Activated T-helper 1 cell treated with anti-CD3 and anti-CD28 coated beads, Interleukin-12 subunit alpha, Interleukin-12 subunit beta, Interleukin-2, Interleukin-4 antibody, amounts not matched to agents 30 ng/mL and 10 ng/mL and 1 ng/mL, durations not matched to agents 14 hours and 24 hours and 36 hours (primary cell): ENCODE measurements around the gene IDE. TPM values are rescaled to one million over a fixed set of nuclear protein-coding genes. Genes with fewer than 3 reads are reported as not detected.
"Not testable (repeated sequence)": the region's sequence is repeated elsewhere in the genome, so short reads cannot be mapped to it uniquely, and the experiment has no call there.

ENCODE experiments used
- DNase-seq: peaks from one replicate; pipeline ENCODE4 v3.0.0; 2021; ENCODE audit warnings: low spot score
- H3K27ac Mint-ChIP-seq: one replicate; pipeline ENCODE4 v1.8.0; 2021; ENCODE audit warnings: mild to moderate bottlenecking, mixed read lengths
- H3K27me3 Mint-ChIP-seq: one replicate; pipeline ENCODE4 v1.8.0; 2022; ENCODE audit warnings: mild to moderate bottlenecking, moderate library complexity, mixed read lengths; ENCODE audit not compliant: insufficient read depth
- H3K36me3 Mint-ChIP-seq: one replicate; pipeline ENCODE4 v1.8.0; 2021; ENCODE audit warnings: low read depth, mixed read lengths
- H3K4me1 Mint-ChIP-seq: one replicate; pipeline ENCODE4 v1.8.0; 2021; ENCODE audit warnings: low read depth, mixed read lengths
- H3K4me3 Mint-ChIP-seq: one replicate; pipeline ENCODE4 v1.8.0; 2021; ENCODE audit warnings: mild to moderate bottlenecking, moderate library complexity, mixed read lengths
- H3K9me3 Mint-ChIP-seq: one replicate; pipeline ENCODE4 v1.8.0; 2021; ENCODE audit warnings: mixed read lengths
- intact Hi-C: fragments of 100-400 bp; cut with micrococcal nuclease; formaldehyde crosslinking; loops from one replicate; pipeline ENCODE4 v1.15.1; 2024
- total RNA-seq: library from RNA; stranded (reverse); gene quantifications from 2 replicates; pipeline ENCODE4 v1.2.3, GENCODE V29; 2022

The IDE gene
- total RNA-seq, 1 donor from 2014 or later, result 43.4 TPM

DNA sequence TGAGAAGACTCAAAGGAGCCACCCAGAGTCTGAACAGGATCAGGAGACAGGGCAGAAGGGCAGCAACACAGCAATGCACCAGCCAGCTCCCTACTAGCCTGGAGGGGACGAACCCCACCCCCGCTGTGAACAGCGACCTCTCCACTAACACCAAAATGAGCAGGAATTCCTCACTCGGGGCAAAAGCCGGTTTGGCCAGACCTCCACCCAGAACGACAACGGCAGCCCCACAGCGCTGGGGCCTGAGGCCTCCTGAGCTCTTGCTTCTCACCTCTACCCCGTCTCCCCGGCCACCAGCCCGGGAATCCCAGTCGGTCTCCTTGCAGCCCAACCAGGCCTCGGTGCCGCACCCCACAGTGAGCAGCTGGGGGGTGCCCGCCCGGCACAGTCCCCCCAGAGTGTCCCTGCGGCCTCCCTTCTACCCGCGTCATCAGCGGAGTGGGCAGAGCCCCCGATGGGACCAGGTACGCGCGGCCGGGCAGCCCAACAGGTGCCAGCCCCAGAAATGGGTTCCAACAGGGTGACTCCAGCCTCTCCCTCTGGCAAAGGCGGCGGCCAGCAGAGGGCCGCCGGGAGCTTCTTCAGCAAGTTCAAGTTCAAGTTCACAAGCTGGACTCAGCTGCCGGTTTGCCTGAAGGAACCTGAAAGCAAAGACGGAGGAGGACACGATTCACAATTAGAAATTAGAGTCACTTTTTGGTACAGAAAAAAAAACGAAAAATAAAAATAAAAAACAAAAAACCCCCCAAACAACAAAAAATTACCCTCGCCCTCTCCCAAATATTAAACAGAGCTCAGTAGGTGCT, 153.9 kb downstream of the IDE start:
- no peaks in the 10 kb centered on the region for H3K36me3 Mint-ChIP-seq
- H3K27ac Mint-ChIP-seq, result no peak overlapping the region
- intact Hi-C loops, result no loop called here
- H3K4me1 Mint-ChIP-seq, result peaks cover 13% of the 10 kb centered on the region
- no peak for DNase-seq
- peaks cover 12% of the 10 kb centered on the region for H3K9me3 Mint-ChIP-seq
- no peak overlapping the region for H3K4me3 Mint-ChIP-seq
- peaks cover 24% of the 10 kb centered on the region for H3K27me3 Mint-ChIP-seq

- Mint-ChIP-seq H3K27me3 (peaks cover 21% of the 10 kb centered on the region), H3K27ac (no peak overlapping the region), H3K4me1 (peaks cover 13% of the 10 kb centered on the region), H3K4me3 (no peak overlapping the region), H3K9me3 (peaks cover 12% of the 10 kb centered on the region), H3K36me3 (no peaks in the 10 kb centered on the region)
- no peak for DNase-seq
- intact Hi-C loops, result no loop called here
Observed at GRCh38 chr10:92418891-92419290, 155.0 kb downstream of the IDE start.

GRCh38 chr10:92418221-92418620, 155.7 kb downstream of the IDE start:
- H3K36me3 Mint-ChIP-seq, result no peaks in the 10 kb centered on the region
- intact Hi-C loops, result no loop called here

GRCh38 chr10:92413519-92413918, 160.4 kb downstream of the IDE start:
- Mint-ChIP-seq H3K9me3 (peaks cover 5% of the 10 kb centered on the region), H3K27ac (no peak overlapping the region), H3K4me3 (no peak overlapping the region), H3K27me3 (peaks cover 11% of the 10 kb centered on the region), H3K36me3 (no peaks in the 10 kb centered on the region), H3K4me1 (no peaks in the 10 kb centered on the region)
- no peak for DNase-seq
- intact Hi-C loops, result no loop called here

More at GRCh38 chr10:92418221-92418620, 155.7 kb downstream of the IDE start:
- no peak for DNase-seq
- Mint-ChIP-seq H3K27me3 (peaks cover 21% of the 10 kb centered on the region), H3K4me3 (no peak overlapping the region), H3K4me1 (peaks cover 13% of the 10 kb centered on the region), H3K27ac (no peak overlapping the region), H3K9me3 (peaks cover 12% of the 10 kb centered on the region)

- Mint-ChIP-seq H3K4me1 (no peaks in the 10 kb centered on the region), H3K27me3 (peaks cover 11% of the 10 kb centered on the region), H3K9me3 (peaks cover 5% of the 10 kb centered on the region), H3K36me3 (no peaks in the 10 kb centered on the region), H3K27ac (no peak overlapping the region), H3K4me3 (no peak overlapping the region)
- DNase-seq, result no peak
- intact Hi-C loops, result no loop called here
Observed at GRCh38 chr10:92413011-92413410, 160.9 kb downstream of the IDE start.

- Mint-ChIP-seq H3K27ac (no peak overlapping the region), H3K36me3 (no peaks in the 10 kb centered on the region), H3K27me3 (peaks cover 9% of the 10 kb centered on the region), H3K4me3 (no peak overlapping the region), H3K9me3 (no peaks in the 10 kb centered on the region), H3K4me1 (no peaks in the 10 kb centered on the region)
- no peak for DNase-seq
- intact Hi-C loops, result no loop called here
Observed at GRCh38 chr10:92411406-92411805, 162.5 kb downstream of the IDE start.

DNA sequence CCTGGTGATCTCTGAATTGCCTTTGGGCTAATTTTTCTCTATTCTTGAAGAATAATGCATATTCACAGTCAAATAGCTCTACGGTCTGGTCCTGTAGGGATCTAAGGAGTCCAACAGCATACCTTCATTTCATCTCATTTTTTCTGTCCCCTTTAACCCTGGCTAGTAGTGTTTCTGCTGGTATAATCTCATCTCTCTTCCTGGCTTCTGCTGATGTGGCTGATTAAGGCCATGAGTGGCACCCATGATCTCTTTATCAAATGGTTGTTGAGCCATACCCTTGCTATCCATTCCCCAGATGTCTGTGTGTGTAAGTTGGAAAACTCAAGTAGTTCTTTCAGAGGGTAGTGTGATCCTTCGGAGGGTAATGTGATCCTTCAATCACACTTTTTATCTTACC, 163.4 kb downstream of the IDE start:
- no peaks in the 10 kb centered on the region for H3K4me1 Mint-ChIP-seq
- H3K9me3 Mint-ChIP-seq, result no peaks in the 10 kb centered on the region
- intact Hi-C loops, result no loop called here
- H3K27ac Mint-ChIP-seq, result no peak overlapping the region
- H3K36me3 Mint-ChIP-seq, result no peaks in the 10 kb centered on the region
- H3K4me3 Mint-ChIP-seq, result no peak overlapping the region
- H3K27me3 Mint-ChIP-seq, result peaks cover 9% of the 10 kb centered on the region
- no peak for DNase-seq

DNA sequence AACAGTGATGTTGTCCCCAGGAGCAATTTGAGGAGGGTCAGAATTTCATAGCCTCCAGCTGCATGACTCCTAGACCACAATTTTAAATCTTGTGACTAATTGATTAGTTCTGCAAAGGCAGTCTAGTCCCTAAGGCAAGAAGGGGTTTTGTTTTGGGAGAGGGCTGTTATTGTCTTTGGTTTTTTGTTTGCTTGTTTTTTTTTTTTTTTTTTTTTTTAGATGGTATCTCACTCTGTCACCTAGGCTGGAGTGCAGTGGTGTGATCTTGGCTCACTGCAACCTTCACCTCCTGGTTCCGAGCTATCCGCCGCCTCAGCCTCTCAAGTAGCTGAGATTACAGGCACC, 165.9 kb downstream of the IDE start:
- H3K4me1 Mint-ChIP-seq, result no peaks in the 10 kb centered on the region
- no peaks in the 10 kb centered on the region for H3K36me3 Mint-ChIP-seq
- no peak overlapping the region for H3K27ac Mint-ChIP-seq
- no peaks in the 10 kb centered on the region for H3K9me3 Mint-ChIP-seq
- no peak for DNase-seq
- intact Hi-C loops, result no loop called here
- peaks cover 17% of the 10 kb centered on the region for H3K27me3 Mint-ChIP-seq
- no peak overlapping the region for H3K4me3 Mint-ChIP-seq

DNA sequence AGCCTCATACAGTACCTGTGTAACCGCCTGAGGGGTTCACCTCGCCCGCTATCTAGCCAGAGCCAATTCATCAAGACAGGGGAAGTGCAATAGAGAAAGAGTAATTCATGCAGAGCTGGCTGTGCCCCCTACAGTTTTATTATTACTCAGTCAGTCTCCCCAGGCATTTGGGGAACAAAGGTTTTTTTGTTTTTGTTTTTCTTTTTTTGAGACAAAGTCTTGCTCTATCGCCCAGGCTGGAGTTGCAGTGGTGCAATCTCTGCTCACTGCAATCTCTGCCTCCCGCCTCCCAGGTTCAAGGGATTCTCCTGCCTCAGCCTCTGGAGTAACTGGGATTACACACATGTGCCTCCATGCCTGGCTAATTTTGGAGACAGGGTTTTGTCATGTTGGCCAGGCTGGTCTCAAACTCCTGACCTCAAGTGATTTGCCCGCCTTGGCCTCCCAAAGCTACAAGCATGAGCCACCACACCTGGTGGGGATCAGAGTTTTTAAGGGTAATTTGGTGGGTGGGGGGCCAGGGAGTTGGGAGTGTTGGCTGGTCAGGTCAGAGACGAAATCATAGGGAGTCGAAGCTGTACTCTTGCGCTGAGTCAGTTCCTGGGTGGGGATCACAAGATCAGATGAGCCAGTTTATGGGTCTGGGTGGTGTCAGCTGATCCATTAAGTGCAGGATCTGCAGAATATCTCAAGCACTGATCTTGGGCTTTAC, 166.4 kb downstream of the IDE start:
- no peaks in the 10 kb centered on the region for H3K9me3 Mint-ChIP-seq
- H3K27me3 Mint-ChIP-seq, result peaks cover 19% of the 10 kb centered on the region
- H3K4me1 Mint-ChIP-seq, result no peaks in the 10 kb centered on the region
- DNase-seq, result no peak
- no peak overlapping the region for H3K4me3 Mint-ChIP-seq
- H3K36me3 Mint-ChIP-seq, result no peaks in the 10 kb centered on the region
- H3K27ac Mint-ChIP-seq, result no peak overlapping the region
- intact Hi-C loops, result no loop called here

DNA sequence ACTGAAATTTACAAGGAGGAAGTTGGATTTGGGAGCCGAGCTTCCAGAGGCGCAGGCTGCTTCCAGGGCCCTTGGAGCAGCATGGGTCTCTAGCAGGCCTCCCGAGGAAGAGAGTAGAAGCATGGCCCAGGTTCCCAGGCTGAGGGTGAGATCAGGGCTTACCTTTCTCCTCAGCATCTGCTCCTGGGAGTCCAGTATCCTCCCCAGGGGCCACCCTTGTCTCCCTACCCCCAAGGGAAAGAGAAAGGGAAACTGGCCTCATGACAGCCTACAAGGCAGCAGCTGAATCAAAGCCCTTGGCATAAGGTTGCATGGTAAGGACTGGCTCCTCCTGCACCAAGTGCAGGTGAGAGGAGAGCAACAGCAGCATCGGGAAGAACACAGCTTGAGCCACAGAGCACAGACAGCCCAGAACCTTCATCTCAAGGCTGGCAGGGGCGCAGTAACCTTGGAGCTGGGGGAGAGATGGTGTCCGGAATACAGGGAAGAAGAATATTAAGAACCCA, 168.4 kb downstream of the IDE start:
- no peak overlapping the region for H3K27ac Mint-ChIP-seq
- peaks cover 17% of the 10 kb centered on the region for H3K27me3 Mint-ChIP-seq
- no peaks in the 10 kb centered on the region for H3K4me1 Mint-ChIP-seq
- no peak for DNase-seq
- H3K4me3 Mint-ChIP-seq, result no peak overlapping the region
- intact Hi-C loops, result no loop called here
- H3K36me3 Mint-ChIP-seq, result no peaks in the 10 kb centered on the region
- no peaks in the 10 kb centered on the region for H3K9me3 Mint-ChIP-seq

DNA sequence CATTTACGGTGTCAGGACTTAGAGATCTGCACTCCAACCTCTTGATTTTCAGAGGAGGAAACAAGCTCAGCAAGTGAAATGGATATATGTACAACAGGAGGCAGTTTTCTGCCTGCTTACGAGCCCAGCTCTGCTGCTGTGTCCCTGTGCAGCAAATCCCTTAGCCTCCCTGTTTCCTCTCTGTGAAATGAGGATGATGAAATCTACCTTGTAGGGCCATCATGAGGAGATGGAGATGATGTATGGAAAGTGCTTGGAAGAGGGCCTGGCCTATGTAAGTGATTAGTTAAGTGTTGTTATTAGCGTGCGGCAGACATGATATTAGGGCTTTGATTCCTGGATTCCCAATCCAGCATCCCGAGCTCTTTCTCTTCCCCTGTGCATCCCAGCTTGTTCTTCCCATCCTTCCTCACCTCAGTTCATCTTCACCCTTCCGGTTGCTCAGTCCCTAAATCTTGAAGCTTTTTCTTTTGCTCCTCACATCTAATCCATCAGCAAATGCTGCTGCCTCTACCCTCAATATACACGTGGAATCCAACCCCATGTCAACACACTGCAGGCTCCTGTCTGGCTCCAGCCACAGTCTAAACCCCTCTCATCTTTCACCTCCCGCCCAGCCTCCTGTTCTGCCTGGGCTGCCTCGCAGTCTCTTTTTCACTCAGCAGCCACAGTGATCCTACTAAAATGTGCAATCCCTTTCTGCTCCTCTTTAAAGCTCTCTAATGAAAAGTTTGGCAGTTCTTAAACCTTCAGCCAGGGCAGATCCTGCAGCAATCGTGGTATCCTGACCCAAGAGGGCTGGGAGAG, 169.1 kb downstream of the IDE start:
- H3K27me3 Mint-ChIP-seq, result peaks cover 17% of the 10 kb centered on the region
- H3K4me3 Mint-ChIP-seq, result no peak overlapping the region
- DNase-seq, result no peak

GRCh38 chr10:92402234-92402633, 171.7 kb downstream of the IDE start:
- H3K27me3 Mint-ChIP-seq, result peaks cover 13% of the 10 kb centered on the region
- H3K9me3 Mint-ChIP-seq, result not testable (repeated sequence)

More for the DNA sequence above, 169.1 kb downstream of the IDE start:
- H3K36me3 Mint-ChIP-seq, result no peaks in the 10 kb centered on the region
- no peaks in the 10 kb centered on the region for H3K4me1 Mint-ChIP-seq
- H3K9me3 Mint-ChIP-seq, result no peaks in the 10 kb centered on the region
- no peak overlapping the region for H3K27ac Mint-ChIP-seq
- intact Hi-C loops, result no loop called here

More at GRCh38 chr10:92402234-92402633, 171.7 kb downstream of the IDE start:
- intact Hi-C loops, DNase-seq, H3K4me1 Mint-ChIP-seq, H3K4me3 Mint-ChIP-seq, H3K27ac Mint-ChIP-seq, H3K36me3 Mint-ChIP-seq: not testable (repeated sequence)
